IMR-90 (cell line): ENCODE measurements around the gene SLCO3A1. TPM values are rescaled to one million over a fixed set of nuclear protein-coding genes. Genes with fewer than 3 reads are reported as not detected.

Experiments
- ATAC-seq: fragments of 200-7000 bp; cut with Tn5 transposase; 2 replicates; pipeline ENCODE4 v1.9.1; 2020; ENCODE audit warnings: low read depth, mild to moderate bottlenecking, moderate library complexity
- BruUV-seq: library from RNA; stranded (reverse); fragments of 400-500 nt; replicated peaks from 2 replicates; lab custom pipeline; 2021; lab: Mats Ljungman, UMichigan
- CTCF ChIA-PET: fragments of 300-600 bp; formaldehyde crosslinking; extraction: SDS; loops from one replicate; lab custom pipeline; 2021; ENCODE audit warnings: antibody characterized with exemption; lab: Yijun Ruan, JAX
- POLR2A ChIA-PET: fragments of 300-600 bp; sonication (Branson Sonifier 250); formaldehyde crosslinking; loops from one replicate; lab custom pipeline; 2022; ENCODE audit warnings: antibody characterized with exemption; ENCODE audit not compliant: unreplicated experiment; lab: Charles Lee
- DNase-seq: peaks from one replicate; pipeline ENCODE4 v3.0.0; 2013
- H2AFZ ChIP-seq: replicated peaks from 2 replicates; pipeline ENCODE3; 2013; ENCODE audit warnings: low read length, mild to moderate bottlenecking; ENCODE audit not compliant: poor library complexity
- H2AK5ac ChIP-seq: 2 replicates; pipeline ENCODE4 v1.6.1; 2013; ENCODE audit warnings: low read depth, low read length, inconsistent platforms
- H2AK9ac ChIP-seq: replicated peaks from 2 replicates; pipeline ENCODE3; 2013; ENCODE audit warnings: mild to moderate bottlenecking, low read depth, low read length, moderate library complexity; ENCODE audit not compliant: poor library complexity
- H2BK120ac ChIP-seq: 2 replicates; pipeline ENCODE4 v1.6.1; 2013; ENCODE audit warnings: low read depth, low read length, inconsistent platforms
- H2BK15ac ChIP-seq: 3 replicates; pipeline ENCODE4 v1.6.1; 2013; ENCODE audit warnings: low read depth, low read length, inconsistent platforms
- H2BK20ac ChIP-seq: 2 replicates; pipeline ENCODE4 v1.6.1; 2013; ENCODE audit warnings: low read depth, mild to moderate bottlenecking, inconsistent platforms, low read length, moderate library complexity
- H2BK5ac ChIP-seq: 2 replicates; pipeline ENCODE4 v1.6.1; 2013; ENCODE audit warnings: mild to moderate bottlenecking, low read depth, low read length, inconsistent platforms; ENCODE audit not compliant: poor library complexity, severe bottlenecking
- H3K14ac ChIP-seq: replicated peaks from 2 replicates; pipeline ENCODE4 v1.6.1; 2013; ENCODE audit warnings: low read depth, low read length, inconsistent platforms
- H3K18ac ChIP-seq: 2 replicates; pipeline ENCODE4 v1.6.1; 2013; ENCODE audit warnings: low read depth, low read length, control low read depth
- H3K23ac ChIP-seq: 2 replicates; pipeline ENCODE4 v1.6.1; 2013; ENCODE audit warnings: low read depth, low read length, inconsistent platforms
- H3K27ac ChIP-seq: 2 replicates; pipeline ENCODE4 v1.5.1; 2013; ENCODE audit warnings: mild to moderate bottlenecking, control low read depth, low read length; ENCODE audit not compliant: insufficient read depth
- H3K27me3 ChIP-seq: 2 replicates; pipeline ENCODE4 v1.6.1; 2013; ENCODE audit warnings: low read length; ENCODE audit not compliant: control insufficient read depth, insufficient read depth
- H3K36me3 ChIP-seq: 2 replicates; pipeline ENCODE4 v1.6.1; 2013; ENCODE audit warnings: low read length, mixed read lengths; ENCODE audit not compliant: control insufficient read depth, insufficient read depth
- H3K4ac ChIP-seq: 2 replicates; pipeline ENCODE4 v1.6.1; 2013; ENCODE audit warnings: low read depth, low read length, inconsistent platforms
- H3K4me1 ChIP-seq: 2 replicates; pipeline ENCODE4 v1.6.1; 2013; ENCODE audit warnings: low read length, mixed read lengths; ENCODE audit not compliant: control insufficient read depth, insufficient read depth
- H3K4me2 ChIP-seq: 2 replicates; pipeline ENCODE4 v1.6.1; 2013; ENCODE audit warnings: low read depth, mild to moderate bottlenecking, control low read depth, low read length, moderate library complexity
- H3K4me3 ChIP-seq: 2 replicates; pipeline ENCODE4 v1.5.1; 2013; ENCODE audit warnings: low read depth, mild to moderate bottlenecking, control low read depth, low read length, moderate library complexity; ENCODE audit not compliant: insufficient read depth
- H3K56ac ChIP-seq: 2 replicates; pipeline ENCODE4 v1.6.1; 2013; ENCODE audit warnings: low read length, inconsistent platforms; ENCODE audit not compliant: insufficient read depth; ENCODE audit errors: extremely low read depth
- H3K79me1 ChIP-seq, 2 experiments: 2 replicates each; pipeline ENCODE4 v1.6.1; 2013; ENCODE audit warnings: low read length in 2 of 2, inconsistent platforms in 1 of 2, low read depth in 1 of 2
- H3K9ac ChIP-seq: 2 replicates; pipeline ENCODE4 v1.6.1; 2013; ENCODE audit warnings: low read depth, low read length, control low read depth
- H3K9me1 ChIP-seq: 2 replicates; pipeline ENCODE4 v1.6.1; 2013; ENCODE audit warnings: low read length, inconsistent platforms; ENCODE audit not compliant: insufficient read depth
- H3K9me3 ChIP-seq: 2 replicates; pipeline ENCODE4 v1.6.1; 2013; ENCODE audit warnings: low read length; ENCODE audit not compliant: control insufficient read depth, insufficient read depth
- H4K20me1 ChIP-seq: 2 replicates; pipeline ENCODE4 v1.6.1; 2013; ENCODE audit warnings: low read length, inconsistent platforms; ENCODE audit not compliant: insufficient read depth
- H4K5ac ChIP-seq: 2 replicates; pipeline ENCODE4 v1.6.1; 2013; ENCODE audit warnings: mild to moderate bottlenecking, low read depth, low read length, control low read depth
- H4K8ac ChIP-seq, 2 experiments: 2 replicates each; pipeline ENCODE4 v1.6.1; 2013; ENCODE audit warnings: low read depth in 2 of 2, low read length in 2 of 2, control low read depth in 1 of 2, inconsistent platforms in 1 of 2
- H4K91ac ChIP-seq: 2 replicates; pipeline ENCODE4 v1.6.1; 2013; ENCODE audit warnings: low read depth, low read length, inconsistent platforms; ENCODE audit not compliant: insufficient read depth
- BHLHE40 ChIP-seq: fragments of 150-350 bp; IDR thresholded peaks from 2 replicates; pipeline ENCODE4 v1.6.1; 2016; ENCODE audit warnings: mild to moderate bottlenecking, low read depth, low read length
- CEBPB ChIP-seq: IDR thresholded peaks from 2 replicates; pipeline ENCODE4 v1.6.1; 2012; ENCODE audit warnings: low read depth, low read length, improper control_type of control experiment
- MAFK ChIP-seq: IDR thresholded peaks from 2 replicates; pipeline ENCODE4 v1.6.1; 2012; ENCODE audit warnings: low read depth, low read length, improper control_type of control experiment
- MXI1 ChIP-seq: IDR thresholded peaks from 2 replicates; pipeline ENCODE4 v1.6.1; 2012; ENCODE audit warnings: low read depth, mild to moderate bottlenecking, low read length, moderate library complexity, borderline replicate concordance
- NFE2L2 ChIP-seq: fragments of 150-350 bp; IDR thresholded peaks from 2 replicates; pipeline ENCODE4 v1.6.1; 2016; ENCODE audit warnings: low read depth, mild to moderate bottlenecking, low read length
- POLR2A ChIP-seq: IDR thresholded peaks from 2 replicates; pipeline ENCODE4 v1.6.1; 2012; ENCODE audit warnings: mild to moderate bottlenecking, low read depth, low read length
- RAD21 ChIP-seq: IDR thresholded peaks from 2 replicates; pipeline ENCODE4 v1.6.1; 2012; ENCODE audit warnings: low read length, improper control_type of control experiment
- RCOR1 ChIP-seq: IDR thresholded peaks from 2 replicates; pipeline ENCODE4 v1.6.1; 2012; ENCODE audit warnings: mild to moderate bottlenecking, low read length, improper control_type of control experiment; ENCODE audit not compliant: insufficient replicate concordance
- SMC3 ChIP-seq: fragments of 150-350 bp; IDR thresholded peaks from 2 replicates; pipeline ENCODE4 v1.6.1; 2016; ENCODE audit warnings: low read depth, mild to moderate bottlenecking, antibody characterized with exemption, low read length, moderate library complexity
- USF2 ChIP-seq: fragments of 150-350 bp; IDR thresholded peaks from 2 replicates; pipeline ENCODE4 v1.6.1; 2017; ENCODE audit warnings: mild to moderate bottlenecking, antibody characterized with exemption, low read length, low read depth
- whole genome bisulfite sequencing, 2 experiments: methylation state at CpG; one replicate each; pipeline versions ENCODE4 v1.1.5 to v1.1.7; 2013; ENCODE audit warnings: missing lambda C conversion rate in 2 of 2; ENCODE audit not compliant: insufficient read length in 1 of 2; ENCODE audit errors: extremely low coverage in 2 of 2; 5-methylcytosine and 5-hydroxymethylcytosine counted together
- dilution Hi-C: fragments of 300-500 bp; cut with HindIII; formaldehyde crosslinking; loops from one replicate; pipeline ENCODE4 v1.14.3; 2018; ENCODE audit warnings: low sequenced_read_pairs; ENCODE audit not compliant: unreplicated experiment
- in situ Hi-C: fragments of 300-500 bp; cut with MboI; formaldehyde crosslinking; loops from 3 replicates; pipeline ENCODE4 v1.14.3; 2019; ENCODE audit warnings: low sequenced_read_pairs, inconsistent platforms, mixed read lengths
- intact Hi-C: fragments of 100-400 bp; cut with micrococcal nuclease; formaldehyde crosslinking; loops from 2 replicates; pipeline ENCODE4 v1.10.0; 2022
- polyA plus RNA-seq, 3 experiments: library from polyadenylated mRNA; depleted of rRNA; stranded (reverse); fragments of >200 nt; gene quantifications; 2 replicates each; pipeline ENCODE4 v1.2.3, GENCODE V29; 2012; ENCODE audit warnings: low replicate concordance in 1 of 3
- total RNA-seq: library from RNA; depleted of rRNA; stranded (reverse); fragments of >200 nt; gene quantifications from 2 replicates; pipeline ENCODE4 v1.2.3, GENCODE V29; 2012
- TF ChIP-seq, protein P1 (sequence below): conservative IDR thresholded peaks from 2 replicates; pipeline ENCODE4 v1.5.1; 2012; ENCODE audit warnings: mild to moderate bottlenecking, low read depth, low read length, improper control_type of control experiment

SLCO3A1 gene
- total and polyA plus RNA-seq, 2 of the 4 experiments (the other 2 are of a cell fraction) = 4.7 to 8.1 TPM

GRCh38 chr15:92128788-92129187, 275.3 kb downstream of the SLCO3A1 start:
- Histone ChIP-seq H2AK5ac (no peak overlapping the region), H3K79me1 (no peaks in the 10 kb centered on the region), H2AFZ (no peak overlapping the region), H2BK15ac (no peak overlapping the region), H2BK20ac (no peak overlapping the region), H3K9ac (no peak overlapping the region), H3K27ac (no peak overlapping the region), H4K20me1 (no peaks in the 10 kb centered on the region), H2AK9ac (no peak overlapping the region), H3K4me3 (no peak overlapping the region), H3K27me3 (no peaks in the 10 kb centered on the region), H3K4me2 (no peak overlapping the region), H3K18ac (no peak overlapping the region), H3K9me3 (no peaks in the 10 kb centered on the region), H3K36me3 (no peaks in the 10 kb centered on the region; the same call in 1 of the 2 replicates), H4K91ac (no peak overlapping the region), H3K9me1 (no peaks in the 10 kb centered on the region), H2BK5ac (no peak overlapping the region), H3K4me1 (no peaks in the 10 kb centered on the region), H3K14ac (no peak overlapping the region), H4K5ac (no peak overlapping the region), H2BK120ac (no peak overlapping the region), H3K56ac (no peak overlapping the region), H3K4ac (no peak overlapping the region), H3K23ac (no peak overlapping the region), H4K8ac (no peak overlapping the region)
- CTCF ChIA-PET = no interaction called here
- DNase-seq = no peak
- no peak for TF ChIP-seq MAFK
- no peak for TF ChIP-seq NFE2L2
- no peak for TF ChIP-seq POLR2A
- no peak for TF ChIP-seq CEBPB
- TF ChIP-seq USF2 = no peak
- TF ChIP-seq, protein P1, sequence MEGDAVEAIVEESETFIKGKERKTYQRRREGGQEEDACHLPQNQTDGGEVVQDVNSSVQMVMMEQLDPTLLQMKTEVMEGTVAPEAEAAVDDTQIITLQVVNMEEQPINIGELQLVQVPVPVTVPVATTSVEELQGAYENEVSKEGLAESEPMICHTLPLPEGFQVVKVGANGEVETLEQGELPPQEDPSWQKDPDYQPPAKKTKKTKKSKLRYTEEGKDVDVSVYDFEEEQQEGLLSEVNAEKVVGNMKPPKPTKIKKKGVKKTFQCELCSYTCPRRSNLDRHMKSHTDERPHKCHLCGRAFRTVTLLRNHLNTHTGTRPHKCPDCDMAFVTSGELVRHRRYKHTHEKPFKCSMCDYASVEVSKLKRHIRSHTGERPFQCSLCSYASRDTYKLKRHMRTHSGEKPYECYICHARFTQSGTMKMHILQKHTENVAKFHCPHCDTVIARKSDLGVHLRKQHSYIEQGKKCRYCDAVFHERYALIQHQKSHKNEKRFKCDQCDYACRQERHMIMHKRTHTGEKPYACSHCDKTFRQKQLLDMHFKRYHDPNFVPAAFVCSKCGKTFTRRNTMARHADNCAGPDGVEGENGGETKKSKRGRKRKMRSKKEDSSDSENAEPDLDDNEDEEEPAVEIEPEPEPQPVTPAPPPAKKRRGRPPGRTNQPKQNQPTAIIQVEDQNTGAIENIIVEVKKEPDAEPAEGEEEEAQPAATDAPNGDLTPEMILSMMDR = no peak
- TF ChIP-seq SMC3 = no peak
- no peak for TF ChIP-seq BHLHE40
- TF ChIP-seq RCOR1 = no peak
- no peak for TF ChIP-seq MXI1
- TF ChIP-seq RAD21 = no peak
- POLR2A ChIA-PET = no interaction called here
- dilution Hi-C loops (no loop called here), in situ Hi-C loops (no loop called here), intact Hi-C loops (no loop called here)
- no peak for ATAC-seq
- BruUV-seq = no TSS peak
- WGBS, 2 experiments = 92% methylated on average over 4 of the region's 5 CpGs; no CpG with 5 or more reads in 1 of the 2 experiments
